ENCODE measurements around the gene TMEM121B.

DNA sequence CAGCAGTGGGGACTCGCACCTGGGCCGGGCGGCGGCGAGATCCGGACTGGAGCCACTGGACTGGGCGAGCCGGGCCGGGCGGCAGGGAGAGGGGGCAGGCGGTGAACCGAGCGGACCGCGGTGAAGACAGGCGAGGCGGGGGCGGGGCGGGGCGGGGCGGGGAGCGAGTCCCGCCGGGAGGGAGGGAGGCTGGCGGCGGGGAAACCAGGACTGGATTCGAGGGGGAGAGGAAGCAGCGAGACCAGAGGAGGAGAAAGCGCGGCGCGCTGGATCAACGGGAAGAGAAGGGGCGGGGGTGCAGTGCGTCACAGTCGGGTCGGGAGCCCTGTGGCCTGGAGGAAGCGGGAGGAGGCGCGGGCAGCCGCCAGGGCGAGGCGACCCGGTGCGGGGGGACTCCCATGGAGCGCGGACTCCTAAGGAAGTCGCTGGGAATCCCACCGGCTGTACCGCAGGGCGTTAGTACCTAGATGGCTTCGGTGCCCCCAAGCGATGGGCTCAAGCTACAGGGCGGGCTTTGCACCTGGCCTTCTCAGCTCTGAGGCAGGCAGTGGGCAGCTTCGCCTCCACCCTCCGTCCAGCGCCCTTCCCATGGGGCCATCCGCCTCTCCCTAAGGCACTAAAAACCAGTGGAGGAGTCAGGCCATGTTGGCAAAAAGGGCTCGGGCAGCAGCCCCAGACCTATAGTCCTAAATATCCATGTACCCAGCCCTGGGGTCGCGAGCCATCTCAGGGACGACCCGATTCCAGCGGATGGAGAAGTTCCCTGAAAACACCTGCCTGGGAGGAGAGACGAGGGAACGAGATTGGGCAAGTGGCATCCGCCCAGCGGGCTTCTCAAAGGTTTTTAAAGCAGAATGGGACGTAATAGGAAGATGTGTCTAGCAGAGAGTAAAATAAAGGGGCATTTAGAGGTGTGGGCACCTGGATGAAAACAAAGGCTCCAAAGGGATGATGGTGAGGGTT lies at the start of gene TMEM121B:
- TF ChIP-seq, protein P1, sequence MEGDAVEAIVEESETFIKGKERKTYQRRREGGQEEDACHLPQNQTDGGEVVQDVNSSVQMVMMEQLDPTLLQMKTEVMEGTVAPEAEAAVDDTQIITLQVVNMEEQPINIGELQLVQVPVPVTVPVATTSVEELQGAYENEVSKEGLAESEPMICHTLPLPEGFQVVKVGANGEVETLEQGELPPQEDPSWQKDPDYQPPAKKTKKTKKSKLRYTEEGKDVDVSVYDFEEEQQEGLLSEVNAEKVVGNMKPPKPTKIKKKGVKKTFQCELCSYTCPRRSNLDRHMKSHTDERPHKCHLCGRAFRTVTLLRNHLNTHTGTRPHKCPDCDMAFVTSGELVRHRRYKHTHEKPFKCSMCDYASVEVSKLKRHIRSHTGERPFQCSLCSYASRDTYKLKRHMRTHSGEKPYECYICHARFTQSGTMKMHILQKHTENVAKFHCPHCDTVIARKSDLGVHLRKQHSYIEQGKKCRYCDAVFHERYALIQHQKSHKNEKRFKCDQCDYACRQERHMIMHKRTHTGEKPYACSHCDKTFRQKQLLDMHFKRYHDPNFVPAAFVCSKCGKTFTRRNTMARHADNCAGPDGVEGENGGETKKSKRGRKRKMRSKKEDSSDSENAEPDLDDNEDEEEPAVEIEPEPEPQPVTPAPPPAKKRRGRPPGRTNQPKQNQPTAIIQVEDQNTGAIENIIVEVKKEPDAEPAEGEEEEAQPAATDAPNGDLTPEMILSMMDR (IDR thresholded peaks at IDR 0.05), result no peak
- no peak for TF ChIP-seq POLR2A (IDR thresholded peaks at IDR 0.05)

All from prostate gland (tissue), 2 donors.